OCI-LY7 (cell line): Measurements from ENCODE around the gene EAF2. TPM values are rescaled to one million over a fixed set of nuclear protein-coding genes. Genes with fewer than 3 reads are reported as not detected.

Experiments used
- BruUV-seq: library from RNA; stranded (reverse); fragments of 400-500 nt; replicated peaks from 2 replicates; lab custom pipeline; 2021; lab: Mats Ljungman, UMichigan
- CTCF ChIA-PET: fragments of 300-600 bp; sonication (Branson Sonifier 250); formaldehyde crosslinking; loops from one replicate; lab custom pipeline; 2022; ENCODE audit warnings: antibody characterized with exemption; ENCODE audit not compliant: unreplicated experiment; lab: Charles Lee
- POLR2A ChIA-PET: fragments of 300-600 bp; sonication (Branson Sonifier 250); formaldehyde crosslinking; loops from one replicate; lab custom pipeline; 2022; ENCODE audit warnings: antibody characterized with exemption; lab: Charles Lee
- DNase-seq: peaks from one replicate; pipeline ENCODE4 v3.0.0-alpha.2; 2015; ENCODE audit warnings: low spot score
- H2AFZ ChIP-seq: fragments of 200-600 bp; sonication (generic), shearing (Covaris generic); 2 replicates; pipeline ENCODE4 v1.6.1; 2014; ENCODE audit warnings: mild to moderate bottlenecking, antibody characterized with exemption, low read length, moderate library complexity
- H3K27ac ChIP-seq: fragments of 200-600 bp; sonication (generic); 2 replicates; pipeline ENCODE4 v1.5.1; 2014; ENCODE audit warnings: mixed run types, low read depth, mild to moderate bottlenecking, moderate library complexity, low read length, inconsistent platforms; ENCODE audit not compliant: poor library complexity, severe bottlenecking
- H3K36me3 ChIP-seq: fragments of 200-600 bp; sonication (generic); 2 replicates; pipeline ENCODE4 v1.6.1; 2014; ENCODE audit warnings: mild to moderate bottlenecking, antibody characterized with exemption, low read length, moderate library complexity, mixed read lengths; ENCODE audit not compliant: insufficient read depth
- H3K4me1 ChIP-seq: fragments of 200-600 bp; sonication (generic); 2 replicates; pipeline ENCODE4 v1.5.1; 2014; ENCODE audit warnings: mild to moderate bottlenecking, low read length; ENCODE audit not compliant: insufficient read depth, poor library complexity, severe bottlenecking
- H3K4me2 ChIP-seq: fragments of 200-600 bp; sonication (generic); 2 replicates; pipeline ENCODE4 v1.6.1; 2014; ENCODE audit warnings: mild to moderate bottlenecking, low read length
- H3K4me3 ChIP-seq: fragments of 200-600 bp; sonication (generic); 2 replicates; pipeline ENCODE4 v1.5.1; 2014; ENCODE audit warnings: mild to moderate bottlenecking, low read depth, low read length; ENCODE audit not compliant: poor library complexity, severe bottlenecking
- H3K79me2 ChIP-seq: fragments of 200-600 bp; sonication (generic); 2 replicates; pipeline ENCODE4 v1.6.1; 2016; ENCODE audit warnings: low read depth, mild to moderate bottlenecking, low read length, moderate library complexity, mixed read lengths; ENCODE audit not compliant: insufficient read depth
- H3K9me2 ChIP-seq: fragments of 200-600 bp; sonication (generic); 2 replicates; pipeline ENCODE4 v1.6.1; 2016; ENCODE audit warnings: mild to moderate bottlenecking, low read length, mixed read lengths; ENCODE audit not compliant: insufficient read depth
- H3K9me3 ChIP-seq: fragments of 200-600 bp; sonication (generic); 2 replicates; pipeline ENCODE4 v1.6.1; 2014; ENCODE audit warnings: mild to moderate bottlenecking, mixed run types, low read length, mixed read lengths
- H4K20me1 ChIP-seq: fragments of 200-600 bp; sonication (generic); 2 replicates; pipeline ENCODE4 v1.6.1; 2014; ENCODE audit warnings: mild to moderate bottlenecking, antibody characterized with exemption, low read length, moderate library complexity, mixed read lengths; ENCODE audit not compliant: insufficient read depth
- CTCF ChIP-seq: fragments of 200-600 bp; sonication (generic); conservative IDR thresholded peaks from 2 replicates; pipeline ENCODE4 v1.5.1; 2014; ENCODE audit warnings: mild to moderate bottlenecking, antibody characterized with exemption, low read length, moderate library complexity, mixed read lengths
- EZH2phosphoT487 ChIP-seq: fragments of 200-600 bp; sonication (generic); IDR thresholded peaks from 2 replicates; pipeline ENCODE4 v1.6.1; 2018; ENCODE audit warnings: low read depth, borderline replicate concordance, mild to moderate bottlenecking, mixed run types, antibody characterized with exemption, low read length, moderate library complexity, mixed read lengths
- intact Hi-C: fragments of 100-400 bp; cut with micrococcal nuclease; formaldehyde crosslinking; loops from one replicate; pipeline ENCODE4 v1.10.0; 2022; ENCODE audit not compliant: unreplicated experiment
- total RNA-seq, 2 experiments: library from RNA; depleted of rRNA in 1 of 2; stranded (reverse); fragments of >200 nt in 1 of 2; shearing (Covaris generic) in 1 of 2; gene quantifications; 2 replicates each; pipeline ENCODE4 v1.2.3, GENCODE V29; 2014 to 2022

EAF2 gene
- total RNA-seq, 2 experiments from 2014 or later, result 78.1 to 132 TPM

GRCh38 chr3:121836481-121836880 lies 1.5 kb downstream of the EAF2 start:
- H3K27ac ChIP-seq, result peak overlapping the region; percentile 83
- H3K79me2 ChIP-seq, result peaks cover 88% of the 10 kb centered on the region
- peaks cover 4% of the 10 kb centered on the region; the same call in 1 of the 2 replicates for H3K9me3 ChIP-seq
- peak overlapping the region; percentile 88 for H3K4me2 ChIP-seq
- ChIA-PET CTCF (no interaction called here), POLR2A (interaction anchor here (0.6 to 5.2 kb wide), 11 partner anchors 10 to 291 kb away, joined by 3 to 46 read pairs (median 4); partner anchors contain the start of gene POLQ)
- TF ChIP-seq EZH2phosphoT487 (no peak), CTCF (no peak)
- H3K36me3 ChIP-seq, result peaks cover 72% of the 10 kb centered on the region
- peak; percentile 34 for DNase-seq
- intact Hi-C loops, result loop anchor here (5.0 kb wide), 2 partner anchors 174 to 241 kb away; partner anchors contain the start of gene HCLS1
- no TSS peak for BruUV-seq
- H3K4me1 ChIP-seq, result peaks cover 47% of the 10 kb centered on the region
- peak overlapping the region; percentile 54; the same call in 1 of the 2 replicates for H2AFZ ChIP-seq
- H3K9me2 ChIP-seq, result no peaks in the 10 kb centered on the region
- peak overlapping the region; percentile 93 for H3K4me3 ChIP-seq
- peaks cover 14% of the 10 kb centered on the region; the same call in 1 of the 2 replicates for H4K20me1 ChIP-seq

GRCh38 chr3:121839962-121840361 lies 5.0 kb downstream of the EAF2 start:
- H3K9me3 ChIP-seq, result no peaks in the 10 kb centered on the region

More at GRCh38 chr3:121839962-121840361, 5.0 kb downstream of the EAF2 start:
- H3K4me1 ChIP-seq, result peaks cover 23% of the 10 kb centered on the region
- H3K9me2 ChIP-seq, result no peaks in the 10 kb centered on the region
- no peak overlapping the region for H3K27ac ChIP-seq
- intact Hi-C loops, result loop anchor here (5.0 kb wide), 2 partner anchors 178 to 237 kb away; partner anchors contain the start of gene HCLS1
- TF ChIP-seq EZH2phosphoT487 (no peak), CTCF (no peak)
- CTCF ChIA-PET, result no interaction called here
- no TSS peak for BruUV-seq
- no peak overlapping the region for H2AFZ ChIP-seq
- DNase-seq, result no peak
- peaks cover 81% of the 10 kb centered on the region for H3K79me2 ChIP-seq
- peaks cover 67% of the 10 kb centered on the region for H3K36me3 ChIP-seq
- POLR2A ChIA-PET, result no interaction called here
- H4K20me1 ChIP-seq, result peaks cover 14% of the 10 kb centered on the region; the same call in 1 of the 2 replicates
- no peak overlapping the region for H3K4me3 ChIP-seq
- H3K4me2 ChIP-seq, result no peak overlapping the region
